Peyer's patch (tissue), 4 donors: ENCODE data around the gene RING1.

Source experiments
- POLR2A ChIP-seq, 2 donors: fragments of 450-650 bp; IDR thresholded peaks; one replicate each; pipeline ENCODE4 v1.5.1; 2017; ENCODE audit warnings: antibody characterized with exemption in 2 of 2, mild to moderate bottlenecking in 2 of 2, moderate library complexity in 2 of 2
- TF ChIP-seq, protein P1 (sequence below), 6 experiments: fragments of 450-650 bp in 4 of 6; fragments of 200-600 bp in 2 of 6; sonication (generic) in 1 of 6; IDR thresholded peaks; one replicate each; pipeline ENCODE4 v1.5.1; 2017 to 2019; ENCODE audit warnings: antibody characterized with exemption in 6 of 6, mild to moderate bottlenecking in 3 of 6, moderate library complexity in 1 of 6

DNA sequence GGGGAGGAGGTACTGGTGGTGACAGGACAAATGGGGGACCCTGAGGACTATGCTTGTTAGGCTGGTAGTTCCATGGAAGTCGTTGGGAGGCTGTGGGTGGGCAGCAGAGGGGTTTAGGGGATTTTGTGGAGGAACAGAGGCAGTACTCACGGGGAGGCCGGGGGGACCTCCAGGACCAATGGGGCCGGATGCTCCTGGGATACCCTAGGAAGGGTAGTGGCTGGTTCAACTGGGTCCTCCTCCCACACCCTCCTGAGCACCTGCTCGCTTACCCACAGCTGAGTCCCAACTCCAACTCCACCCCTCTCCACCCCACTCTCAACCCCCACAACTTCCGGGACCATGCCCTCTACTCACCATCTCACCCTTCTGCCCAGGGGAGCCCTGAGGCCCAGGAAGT is 41.9 kb upstream of the RING1 start:
- TF ChIP-seq POLR2A (IDR thresholded peaks at IDR 0.05): no peak
- TF ChIP-seq, protein P1, sequence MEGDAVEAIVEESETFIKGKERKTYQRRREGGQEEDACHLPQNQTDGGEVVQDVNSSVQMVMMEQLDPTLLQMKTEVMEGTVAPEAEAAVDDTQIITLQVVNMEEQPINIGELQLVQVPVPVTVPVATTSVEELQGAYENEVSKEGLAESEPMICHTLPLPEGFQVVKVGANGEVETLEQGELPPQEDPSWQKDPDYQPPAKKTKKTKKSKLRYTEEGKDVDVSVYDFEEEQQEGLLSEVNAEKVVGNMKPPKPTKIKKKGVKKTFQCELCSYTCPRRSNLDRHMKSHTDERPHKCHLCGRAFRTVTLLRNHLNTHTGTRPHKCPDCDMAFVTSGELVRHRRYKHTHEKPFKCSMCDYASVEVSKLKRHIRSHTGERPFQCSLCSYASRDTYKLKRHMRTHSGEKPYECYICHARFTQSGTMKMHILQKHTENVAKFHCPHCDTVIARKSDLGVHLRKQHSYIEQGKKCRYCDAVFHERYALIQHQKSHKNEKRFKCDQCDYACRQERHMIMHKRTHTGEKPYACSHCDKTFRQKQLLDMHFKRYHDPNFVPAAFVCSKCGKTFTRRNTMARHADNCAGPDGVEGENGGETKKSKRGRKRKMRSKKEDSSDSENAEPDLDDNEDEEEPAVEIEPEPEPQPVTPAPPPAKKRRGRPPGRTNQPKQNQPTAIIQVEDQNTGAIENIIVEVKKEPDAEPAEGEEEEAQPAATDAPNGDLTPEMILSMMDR (IDR thresholded peaks at IDR 0.05): no peak
